Coronary artery (tissue), 2 donors: Measurements from ENCODE around the gene PREX1.

Source experiments
- DNase-seq: peaks from one replicate; pipeline ENCODE4 v3.0.0-alpha.2; 2017; ENCODE audit warnings: low spot score
- H3K27ac ChIP-seq, 2 donors: fragments of 200-600 bp; sonication (generic); one replicate each; pipeline ENCODE4 v1.5.1; 2016 to 2019
- H3K4me3 ChIP-seq: fragments of 200-600 bp; sonication (generic); 2 replicates; pipeline ENCODE4 v1.5.1; 2016; ENCODE audit warnings: mild to moderate bottlenecking, moderate library complexity
- TF ChIP-seq, protein P1 (sequence below): fragments of 200-600 bp; sonication (generic); IDR thresholded peaks from one replicate; pipeline ENCODE4 v1.5.1; 2019; ENCODE audit warnings: antibody characterized with exemption

Gene PREX1

DNA sequence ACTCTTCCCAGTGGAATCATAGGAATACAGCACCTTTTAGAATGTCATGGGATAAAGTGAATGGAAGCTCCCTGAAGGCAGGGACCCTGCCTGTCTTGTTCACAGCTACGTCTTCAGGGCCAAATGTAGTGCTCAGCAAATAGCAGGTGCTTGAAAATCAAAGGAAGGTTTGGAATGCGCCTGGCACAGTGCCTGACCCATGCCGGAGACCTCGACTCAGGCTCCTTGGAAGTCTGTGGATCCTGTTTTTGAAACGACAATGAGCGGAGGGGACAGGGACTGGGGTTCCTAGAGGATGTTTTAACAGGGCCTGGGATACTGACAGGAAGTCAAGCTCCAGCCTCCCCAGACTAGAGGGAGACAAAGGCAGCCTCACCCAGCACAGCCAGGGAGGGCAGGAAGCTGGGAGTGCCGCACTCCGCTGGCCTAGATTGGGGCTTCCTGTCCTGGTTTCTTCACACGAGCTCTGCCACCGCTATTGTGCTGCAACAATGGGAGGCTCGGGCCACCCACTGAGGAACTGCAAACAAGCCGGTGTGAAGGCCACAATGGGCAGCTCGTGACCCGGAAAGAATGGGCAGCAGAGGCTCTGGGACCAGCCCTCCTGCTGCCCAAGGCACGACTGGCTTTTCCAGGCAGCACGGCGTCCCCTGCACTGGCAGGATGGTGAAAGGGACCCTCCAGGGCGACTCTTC is 76.7 kb downstream of the PREX1 start:
- TF ChIP-seq, protein P1, sequence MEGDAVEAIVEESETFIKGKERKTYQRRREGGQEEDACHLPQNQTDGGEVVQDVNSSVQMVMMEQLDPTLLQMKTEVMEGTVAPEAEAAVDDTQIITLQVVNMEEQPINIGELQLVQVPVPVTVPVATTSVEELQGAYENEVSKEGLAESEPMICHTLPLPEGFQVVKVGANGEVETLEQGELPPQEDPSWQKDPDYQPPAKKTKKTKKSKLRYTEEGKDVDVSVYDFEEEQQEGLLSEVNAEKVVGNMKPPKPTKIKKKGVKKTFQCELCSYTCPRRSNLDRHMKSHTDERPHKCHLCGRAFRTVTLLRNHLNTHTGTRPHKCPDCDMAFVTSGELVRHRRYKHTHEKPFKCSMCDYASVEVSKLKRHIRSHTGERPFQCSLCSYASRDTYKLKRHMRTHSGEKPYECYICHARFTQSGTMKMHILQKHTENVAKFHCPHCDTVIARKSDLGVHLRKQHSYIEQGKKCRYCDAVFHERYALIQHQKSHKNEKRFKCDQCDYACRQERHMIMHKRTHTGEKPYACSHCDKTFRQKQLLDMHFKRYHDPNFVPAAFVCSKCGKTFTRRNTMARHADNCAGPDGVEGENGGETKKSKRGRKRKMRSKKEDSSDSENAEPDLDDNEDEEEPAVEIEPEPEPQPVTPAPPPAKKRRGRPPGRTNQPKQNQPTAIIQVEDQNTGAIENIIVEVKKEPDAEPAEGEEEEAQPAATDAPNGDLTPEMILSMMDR, result no peak
- DNase-seq, result no peak
- no peak overlapping the region for H3K4me3 ChIP-seq
- H3K27ac ChIP-seq, result peak overlapping the region in 1 of 2 donors; percentile 67

DNA sequence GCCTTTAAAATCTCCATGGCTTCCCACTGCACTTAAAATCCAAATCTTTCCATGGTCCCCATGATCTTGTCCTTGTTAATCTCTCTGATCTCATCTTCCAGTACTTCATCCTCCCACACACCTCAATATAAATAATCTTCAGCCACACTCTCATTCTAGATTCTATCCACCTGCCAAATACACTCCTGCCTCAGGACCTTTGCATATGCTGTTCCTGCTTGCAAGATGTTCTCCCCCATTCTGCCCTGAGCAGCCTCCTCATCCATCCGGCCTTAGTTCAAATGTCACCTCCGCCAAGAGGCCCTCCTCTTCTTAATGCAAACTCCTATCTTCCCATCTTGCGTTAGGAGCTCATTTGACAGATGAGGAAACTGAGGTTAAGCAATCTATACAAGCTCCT is 77.4 kb downstream of the PREX1 start:
- TF ChIP-seq, protein P1, result no peak
- Histone ChIP-seq H3K4me3 (no peak overlapping the region), H3K27ac (no peak overlapping the region)
- no peak for DNase-seq

DNA sequence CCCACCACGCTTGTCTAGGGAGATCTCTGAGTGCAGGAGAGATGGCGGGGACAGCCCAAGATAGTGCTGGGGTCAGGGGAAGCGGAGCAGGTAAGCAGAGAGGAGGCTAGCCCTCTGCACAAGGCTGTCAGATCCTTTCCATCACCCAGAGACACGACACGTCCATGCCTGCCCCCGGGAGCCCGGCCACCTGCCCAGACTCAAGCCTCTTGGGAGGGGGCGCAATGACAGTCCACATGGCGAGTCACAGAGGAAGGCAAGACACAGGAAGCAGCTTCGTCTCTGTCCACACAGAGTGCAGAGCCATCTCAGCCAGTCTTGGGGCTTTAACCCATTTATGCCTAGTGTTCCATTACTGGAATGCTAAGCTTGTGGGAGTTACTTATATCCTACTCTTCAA is 78.4 kb downstream of the PREX1 start:
- TF ChIP-seq, protein P1, result no peak
- Histone ChIP-seq H3K4me3 (no peak overlapping the region), H3K27ac (no peak overlapping the region)
- no peak for DNase-seq

DNA sequence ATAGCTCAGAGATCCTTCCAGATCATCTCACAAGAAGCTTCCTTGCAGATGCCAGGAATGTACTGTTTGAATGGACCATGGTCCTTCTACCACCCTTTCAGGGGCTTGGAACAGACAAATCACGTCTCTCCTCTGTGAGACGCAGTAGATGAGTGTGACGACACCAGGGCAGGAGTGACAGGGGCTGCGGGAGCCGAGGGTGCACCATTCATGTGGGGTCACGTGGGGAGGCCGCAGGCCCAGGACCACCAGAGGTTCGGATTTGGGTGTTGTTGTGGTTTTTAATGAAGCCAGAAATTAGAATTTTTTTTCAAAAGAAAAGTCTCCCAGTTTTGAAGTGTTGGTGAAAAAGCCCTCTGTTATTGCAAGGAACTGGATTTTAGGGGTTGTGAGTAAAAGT is 79.2 kb downstream of the PREX1 start:
- TF ChIP-seq, protein P1, result no peak
- no peak for DNase-seq
- Histone ChIP-seq H3K27ac (no peak overlapping the region), H3K4me3 (no peak overlapping the region)

DNA sequence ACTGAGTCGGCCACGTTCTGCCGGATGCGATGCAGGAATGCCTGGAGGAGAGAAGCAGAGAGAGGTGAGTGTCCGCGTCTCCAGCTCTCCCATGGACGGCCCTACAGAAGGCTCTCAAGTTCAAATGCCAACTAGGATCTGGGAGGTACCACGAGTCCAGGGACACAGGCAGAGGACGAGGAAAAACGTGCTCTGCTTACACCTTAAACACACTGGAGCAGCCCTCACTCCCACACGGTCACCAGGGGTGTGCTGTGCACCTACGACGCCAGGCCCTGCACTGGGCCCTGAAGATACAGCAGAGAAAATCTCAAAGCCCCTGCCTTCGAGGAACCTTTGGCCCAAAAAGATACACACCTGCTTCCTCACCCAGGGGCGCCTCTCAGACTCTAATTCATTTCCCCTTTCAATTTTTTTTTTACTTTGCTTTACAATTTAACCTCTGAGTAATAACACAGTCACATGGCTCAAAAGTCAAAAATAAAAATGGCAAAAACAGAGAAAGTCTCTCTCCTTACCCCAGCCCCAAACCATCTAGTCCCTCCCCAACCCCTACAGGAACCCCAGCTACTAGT is 79.9 kb downstream of the PREX1 start:
- Histone ChIP-seq H3K27ac (peak overlapping the region in 1 of 2 donors; percentile 27), H3K4me3 (no peak overlapping the region)
- TF ChIP-seq, protein P1, result no peak
- DNase-seq, result no peak

DNA sequence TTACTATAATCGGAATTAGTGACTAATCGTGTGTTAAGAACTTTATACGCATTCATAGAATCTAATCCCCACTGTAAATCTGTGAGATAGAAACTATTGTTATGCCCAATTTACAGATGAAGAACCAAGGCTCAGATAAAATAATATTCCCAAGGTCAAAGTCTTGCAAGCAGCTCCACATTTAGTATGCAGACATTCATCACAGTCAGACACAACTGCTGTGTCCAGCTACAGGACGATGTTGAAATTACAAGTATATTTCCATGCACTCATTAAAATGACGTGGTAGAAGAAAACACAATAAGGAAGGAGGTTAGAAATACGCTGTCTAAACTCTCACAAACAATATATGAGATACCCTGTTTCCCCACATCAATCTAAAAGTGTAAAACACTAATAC is 82.5 kb downstream of the PREX1 start:
- TF ChIP-seq, protein P1, result no peak
- H3K27ac ChIP-seq, result no peak overlapping the region
- DNase-seq, result no peak

DNA sequence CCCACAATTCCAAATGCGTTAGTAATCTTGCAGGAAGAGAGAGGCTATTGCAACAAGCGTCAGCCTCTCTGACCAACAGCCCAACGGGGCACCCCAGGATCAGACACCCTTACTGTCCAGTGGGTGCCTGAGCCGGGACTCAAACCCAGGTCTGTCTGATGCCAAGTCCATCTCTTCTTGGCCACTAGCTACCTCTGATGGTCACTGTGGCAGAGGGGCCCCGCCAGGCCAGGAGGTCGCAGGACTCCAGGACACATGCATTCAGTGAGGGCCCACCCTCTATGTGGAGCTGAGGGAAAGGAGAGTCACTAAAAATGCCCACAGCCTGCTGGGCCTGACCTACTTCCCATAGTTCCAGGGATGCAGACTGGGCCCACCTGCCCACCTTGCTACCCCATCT is 83.3 kb downstream of the PREX1 start:
- DNase-seq, result no peak
- H3K27ac ChIP-seq, result no peak overlapping the region
- TF ChIP-seq, protein P1, result no peak
- H3K4me3 ChIP-seq, result no peak overlapping the region

More for the DNA sequence above, 82.5 kb downstream of the PREX1 start:
- no peak overlapping the region for H3K4me3 ChIP-seq
